OCI-LY1 (cell line): ENCODE data around the gene METTL21C.

Source experiments
- H2AFZ ChIP-seq: fragments of 200-600 bp; sonication (generic), shearing (Covaris generic); 2 replicates; pipeline ENCODE4 v1.6.0; 2014; ENCODE audit warnings: antibody characterized with exemption, mild to moderate bottlenecking, low read length
- H3F3A ChIP-seq: fragments of 200-600 bp; sonication (generic), shearing (Covaris generic); 2 replicates; pipeline ENCODE4 v1.6.0; 2014; ENCODE audit warnings: mild to moderate bottlenecking, antibody characterized with exemption, low read length, moderate library complexity; ENCODE audit not compliant: insufficient read depth
- H3K27ac ChIP-seq: fragments of 200-600 bp; sonication (generic); 2 replicates; pipeline ENCODE4 v1.5.1; 2014; ENCODE audit warnings: low read length, mixed run types, mild to moderate bottlenecking, low read depth; ENCODE audit not compliant: poor library complexity, severe bottlenecking
- H3K27me3 ChIP-seq: fragments of 200-600 bp; sonication (generic); 2 replicates; pipeline ENCODE4 v1.6.0; 2014; ENCODE audit warnings: antibody characterized with exemption, mild to moderate bottlenecking, low read length, moderate library complexity; ENCODE audit not compliant: insufficient read depth
- H3K36me3 ChIP-seq: fragments of 200-600 bp; sonication (generic); 2 replicates; pipeline ENCODE4 v1.6.1; 2014; ENCODE audit warnings: mild to moderate bottlenecking, antibody characterized with exemption, low read length, moderate library complexity, mixed read lengths; ENCODE audit not compliant: insufficient read depth
- H3K4me1 ChIP-seq: fragments of 200-600 bp; sonication (generic); 2 replicates; pipeline ENCODE4 v1.5.1; 2014; ENCODE audit warnings: mild to moderate bottlenecking, low read length, moderate library complexity; ENCODE audit not compliant: insufficient read depth, severe bottlenecking
- H3K4me2 ChIP-seq: fragments of 200-600 bp; sonication (generic), shearing (Covaris generic); 2 replicates; pipeline ENCODE4 v1.6.1; 2014; ENCODE audit warnings: low read length
- H3K4me3 ChIP-seq: fragments of 200-600 bp; sonication (generic); 2 replicates; pipeline ENCODE4 v1.5.1; 2014; ENCODE audit warnings: low read length, low read depth, mild to moderate bottlenecking, mixed read lengths; ENCODE audit not compliant: poor library complexity, severe bottlenecking
- H3K79me2 ChIP-seq: fragments of 200-600 bp; shearing (Covaris generic); 2 replicates; pipeline ENCODE4 v1.6.1; 2016; ENCODE audit warnings: mixed run types, low read length, mixed read lengths; ENCODE audit not compliant: insufficient read depth
- H3K9ac ChIP-seq: fragments of 200-600 bp; sonication (generic), shearing (Covaris generic); 2 replicates; pipeline ENCODE4 v1.6.1; 2014; ENCODE audit warnings: mild to moderate bottlenecking, low read length, mixed read lengths
- H3K9me2 ChIP-seq: fragments of 200-600 bp; sonication (generic), shearing (Covaris generic); 2 replicates; pipeline ENCODE4 v1.6.1; 2014; ENCODE audit warnings: low read depth, mild to moderate bottlenecking, low read length, mixed read lengths
- H3K9me3 ChIP-seq: fragments of 200-600 bp; shearing (Covaris generic); 2 replicates; pipeline ENCODE4 v1.6.1; 2014; ENCODE audit warnings: low read length, mixed read lengths
- H4K20me1 ChIP-seq: fragments of 200-600 bp; sonication (generic), shearing (Covaris generic); 2 replicates; pipeline ENCODE4 v1.6.0; 2016; ENCODE audit warnings: mild to moderate bottlenecking, low read length; ENCODE audit not compliant: insufficient read depth
- EZH2 ChIP-seq: fragments of 200-600 bp; sonication (generic), shearing (Covaris generic); IDR thresholded peaks from 2 replicates; pipeline ENCODE4 v1.8.0; 2017; ENCODE audit warnings: borderline replicate concordance, mixed run types, mild to moderate bottlenecking, antibody characterized with exemption, low read length, moderate library complexity, mixed read lengths
- TF ChIP-seq, protein P1 (sequence below): fragments of 200-600 bp; sonication (generic), shearing (Covaris generic); IDR thresholded peaks from 2 replicates; pipeline ENCODE4 v1.5.1; 2017; ENCODE audit warnings: mild to moderate bottlenecking, antibody characterized with exemption, low read length, moderate library complexity, mixed read lengths

Gene METTL21C

DNA sequence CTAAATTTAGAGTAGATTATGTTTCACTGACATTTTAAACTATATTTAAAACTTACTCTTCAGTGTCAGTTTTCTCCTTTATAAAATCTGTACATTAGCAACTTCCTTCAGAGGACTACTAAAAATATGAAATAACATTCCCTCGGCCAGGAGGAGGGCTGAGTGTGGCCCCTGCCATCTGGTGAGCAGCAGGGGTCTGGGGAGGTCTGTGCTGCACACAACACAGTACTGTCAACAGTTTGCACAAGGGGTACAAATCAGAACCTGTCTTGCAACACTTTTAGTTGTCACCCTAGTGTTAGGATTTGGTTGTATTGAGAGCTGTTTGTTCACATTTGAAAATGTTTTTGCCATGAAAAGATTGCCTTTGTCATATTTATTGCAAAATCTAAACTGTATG lies 49.1 kb downstream of the METTL21C start:
- H3F3A ChIP-seq: no peaks in the 10 kb centered on the region
- H3K27me3 ChIP-seq: no peaks in the 10 kb centered on the region
- no peak overlapping the region for H3K4me2 ChIP-seq
- no peak overlapping the region for H2AFZ ChIP-seq
- no peak overlapping the region for H3K4me3 ChIP-seq
- no peaks in the 10 kb centered on the region for H3K9me3 ChIP-seq
- no peaks in the 10 kb centered on the region for H3K79me2 ChIP-seq
- TF ChIP-seq, protein P1, sequence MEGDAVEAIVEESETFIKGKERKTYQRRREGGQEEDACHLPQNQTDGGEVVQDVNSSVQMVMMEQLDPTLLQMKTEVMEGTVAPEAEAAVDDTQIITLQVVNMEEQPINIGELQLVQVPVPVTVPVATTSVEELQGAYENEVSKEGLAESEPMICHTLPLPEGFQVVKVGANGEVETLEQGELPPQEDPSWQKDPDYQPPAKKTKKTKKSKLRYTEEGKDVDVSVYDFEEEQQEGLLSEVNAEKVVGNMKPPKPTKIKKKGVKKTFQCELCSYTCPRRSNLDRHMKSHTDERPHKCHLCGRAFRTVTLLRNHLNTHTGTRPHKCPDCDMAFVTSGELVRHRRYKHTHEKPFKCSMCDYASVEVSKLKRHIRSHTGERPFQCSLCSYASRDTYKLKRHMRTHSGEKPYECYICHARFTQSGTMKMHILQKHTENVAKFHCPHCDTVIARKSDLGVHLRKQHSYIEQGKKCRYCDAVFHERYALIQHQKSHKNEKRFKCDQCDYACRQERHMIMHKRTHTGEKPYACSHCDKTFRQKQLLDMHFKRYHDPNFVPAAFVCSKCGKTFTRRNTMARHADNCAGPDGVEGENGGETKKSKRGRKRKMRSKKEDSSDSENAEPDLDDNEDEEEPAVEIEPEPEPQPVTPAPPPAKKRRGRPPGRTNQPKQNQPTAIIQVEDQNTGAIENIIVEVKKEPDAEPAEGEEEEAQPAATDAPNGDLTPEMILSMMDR: no peak
- TF ChIP-seq EZH2: no peak
- peaks cover 100% of the 10 kb centered on the region for H3K36me3 ChIP-seq
- no peak overlapping the region for H3K27ac ChIP-seq
- no peaks in the 10 kb centered on the region for H4K20me1 ChIP-seq
- no peak overlapping the region for H3K9ac ChIP-seq
- H3K4me1 ChIP-seq: no peaks in the 10 kb centered on the region
- no peaks in the 10 kb centered on the region for H3K9me2 ChIP-seq

DNA sequence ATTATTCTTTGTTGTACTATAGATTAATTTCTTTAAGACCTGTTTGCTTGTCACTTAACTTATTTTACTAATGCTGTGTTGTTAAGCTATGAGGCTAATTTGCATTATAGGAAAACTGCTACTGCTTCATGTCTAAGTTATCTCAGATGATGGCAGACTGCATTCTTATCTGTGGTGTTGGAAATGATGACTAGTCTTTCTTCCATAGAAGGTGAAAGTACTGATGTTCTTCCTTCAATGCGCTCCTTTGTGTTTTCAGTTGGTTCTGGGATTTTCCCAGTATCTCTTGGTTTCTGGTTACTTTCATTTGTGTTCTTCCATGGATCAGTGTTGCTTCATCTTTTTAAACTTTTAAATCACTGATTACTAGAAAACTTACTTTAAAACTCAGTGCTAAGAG lies 51.2 kb downstream of the METTL21C start:
- no peaks in the 10 kb centered on the region for H3K4me1 ChIP-seq
- no peak overlapping the region for H3K27ac ChIP-seq
- H3F3A ChIP-seq: no peaks in the 10 kb centered on the region
- H3K9ac ChIP-seq: no peak overlapping the region
- H3K79me2 ChIP-seq: no peaks in the 10 kb centered on the region
- no peak overlapping the region for H3K4me3 ChIP-seq
- H2AFZ ChIP-seq: no peak overlapping the region
- no peak for TF ChIP-seq EZH2
- TF ChIP-seq, protein P1: no peak
- no peaks in the 10 kb centered on the region for H3K27me3 ChIP-seq
- no peaks in the 10 kb centered on the region for H3K9me2 ChIP-seq
- no peak overlapping the region for H3K4me2 ChIP-seq
- peaks cover 97% of the 10 kb centered on the region for H3K36me3 ChIP-seq
- no peaks in the 10 kb centered on the region for H3K9me3 ChIP-seq
- H4K20me1 ChIP-seq: no peaks in the 10 kb centered on the region

DNA sequence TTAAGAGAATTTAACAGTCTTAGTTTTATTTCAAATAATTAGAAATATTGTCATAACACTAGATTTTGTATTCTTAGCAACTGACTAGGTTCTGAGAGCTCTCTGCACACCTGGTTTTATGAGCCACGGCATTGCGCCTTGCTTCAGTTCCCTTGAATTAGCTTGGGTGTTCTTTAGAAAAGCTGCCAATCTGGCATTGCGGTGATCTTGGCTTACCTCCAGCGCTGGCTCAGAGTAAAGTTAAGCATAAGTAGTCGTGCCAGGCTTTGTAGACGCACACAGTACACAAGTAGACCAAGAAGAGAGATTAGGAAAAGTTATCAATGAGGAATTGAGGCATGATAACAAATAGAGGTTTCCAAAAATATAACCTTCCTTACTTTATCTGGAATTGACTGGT lies 52.4 kb downstream of the METTL21C start:
- no peak overlapping the region for H3K27ac ChIP-seq
- no peak overlapping the region for H3K4me3 ChIP-seq
- H4K20me1 ChIP-seq: no peaks in the 10 kb centered on the region
- no peaks in the 10 kb centered on the region for H3F3A ChIP-seq
- H3K36me3 ChIP-seq: peaks cover 97% of the 10 kb centered on the region
- no peak overlapping the region for H3K4me2 ChIP-seq
- no peaks in the 10 kb centered on the region for H3K27me3 ChIP-seq
- no peaks in the 10 kb centered on the region for H3K9me3 ChIP-seq
- TF ChIP-seq EZH2: no peak
- TF ChIP-seq, protein P1: no peak
- H3K9me2 ChIP-seq: no peaks in the 10 kb centered on the region
- H3K9ac ChIP-seq: no peak overlapping the region
- no peaks in the 10 kb centered on the region for H3K4me1 ChIP-seq
- H2AFZ ChIP-seq: no peak overlapping the region
- no peaks in the 10 kb centered on the region for H3K79me2 ChIP-seq
